PC-3 (cell line): Measurements from ENCODE around the gene YWHAG. TPM values are rescaled to one million over a fixed set of nuclear protein-coding genes. Genes with fewer than 3 reads are reported as not detected.
"Not testable (repeated sequence)": the region's sequence is repeated elsewhere in the genome, so short reads cannot be mapped to it uniquely, and the experiment has no call there.

Source experiments
- ATAC-seq: fragments of 200-7000 bp; cut with Tn5 transposase; 2 replicates; pipeline ENCODE4 v1.9.1; 2020; ENCODE audit warnings: mild to moderate bottlenecking, moderate library complexity
- BruUV-seq: library from RNA; stranded (reverse); fragments of 400-500 nt; replicated peaks from 2 replicates; lab custom pipeline; 2021; lab: Mats Ljungman, UMichigan
- CTCF ChIA-PET: fragments of 300-600 bp; sonication (Branson Sonifier 250); formaldehyde crosslinking; loops from one replicate; lab custom pipeline; 2022; ENCODE audit warnings: antibody characterized with exemption; lab: Charles Lee
- POLR2A ChIA-PET: fragments of 300-600 bp; sonication (Branson Sonifier 250); formaldehyde crosslinking; loops from one replicate; lab custom pipeline; 2022; ENCODE audit warnings: antibody characterized with exemption; ENCODE audit not compliant: unreplicated experiment; lab: Charles Lee
- DNase-seq: peaks from one replicate; pipeline ENCODE4 v3.0.0-alpha.2; 2015
- H2AFZ ChIP-seq: fragments of 300-600 bp; sonication (generic); 2 replicates; pipeline ENCODE4 v1.6.0; 2016; ENCODE audit warnings: antibody characterized with exemption, low read length
- H3F3A ChIP-seq: fragments of 300-600 bp; sonication (generic); one replicate; pipeline ENCODE4 v1.6.0; 2017; ENCODE audit warnings: antibody characterized with exemption, low read length, control low read depth, mild to moderate bottlenecking; ENCODE audit not compliant: unreplicated experiment
- H3K27ac ChIP-seq: fragments of 300-600 bp; sonication (generic); 2 replicates; pipeline ENCODE4 v1.5.1; 2016; ENCODE audit warnings: mild to moderate bottlenecking, low read length
- H3K27me3 ChIP-seq: fragments of 300-600 bp; sonication (generic); 2 replicates; pipeline ENCODE4 v1.6.1; 2016; ENCODE audit warnings: low read length, mixed read lengths
- H3K36me3 ChIP-seq: fragments of 300-600 bp; sonication (generic); 2 replicates; pipeline ENCODE4 v1.6.1; 2016; ENCODE audit warnings: low read depth, mixed run types, low read length, mixed read lengths
- H3K4me1 ChIP-seq: fragments of 300-600 bp; sonication (generic); 2 replicates; pipeline ENCODE4 v1.5.1; 2016; ENCODE audit warnings: low read length; ENCODE audit not compliant: insufficient read depth
- H3K4me2 ChIP-seq: fragments of 300-600 bp; sonication (generic); 2 replicates; pipeline ENCODE4 v1.6.0; 2016; ENCODE audit warnings: low read length
- H3K4me3 ChIP-seq: fragments of 300-600 bp; sonication (generic); 2 replicates; pipeline ENCODE4 v1.5.1; 2016; ENCODE audit warnings: mild to moderate bottlenecking, low read length, mixed read lengths
- H3K79me2 ChIP-seq: fragments of 300-600 bp; sonication (generic); 2 replicates; pipeline ENCODE4 v1.6.1; 2017; ENCODE audit warnings: low read length, mixed read lengths
- H3K9ac ChIP-seq: fragments of 300-600 bp; sonication (generic); 2 replicates; pipeline ENCODE4 v1.6.0; 2016; ENCODE audit warnings: mild to moderate bottlenecking, low read length
- H3K9me2 ChIP-seq: fragments of 300-600 bp; sonication (generic); replicated peaks from 2 replicates; pipeline ENCODE4 v1.6.1; 2016; ENCODE audit warnings: mixed run types, low read length, mixed read lengths
- H3K9me3 ChIP-seq: fragments of 300-600 bp; sonication (generic); 2 replicates; pipeline ENCODE4 v1.6.1; 2016; ENCODE audit warnings: low read length, mixed read lengths
- H4K20me1 ChIP-seq: fragments of 300-600 bp; sonication (generic); 2 replicates; pipeline ENCODE4 v1.6.1; 2016; ENCODE audit warnings: low read length, mixed read lengths
- CTCF ChIP-seq: fragments of 300-600 bp; sonication (generic); conservative IDR thresholded peaks from 2 replicates; pipeline ENCODE4 v1.5.1; 2017; ENCODE audit warnings: antibody characterized with exemption, low read depth, mild to moderate bottlenecking, low read length
- EZH2 ChIP-seq: fragments of 300-600 bp; sonication (generic); IDR thresholded peaks from one replicate; pipeline ENCODE4 v1.6.1; 2017; ENCODE audit warnings: antibody characterized with exemption, mild to moderate bottlenecking, low read length; ENCODE audit not compliant: unreplicated experiment
- EZH2phosphoT487 ChIP-seq: fragments of 300-600 bp; sonication (generic); IDR thresholded peaks from 2 replicates; pipeline ENCODE4 v1.6.1; 2018; ENCODE audit warnings: mild to moderate bottlenecking, antibody characterized with exemption, low read length, borderline replicate concordance
- intact Hi-C: fragments of 100-400 bp; cut with micrococcal nuclease; formaldehyde crosslinking; loops from 2 replicates; pipeline ENCODE4 v1.9.0; 2023
- total RNA-seq: library from RNA; depleted of rRNA; stranded (reverse); fragments of >200 nt; gene quantifications from 2 replicates; pipeline ENCODE4 v1.2.3, GENCODE V29; 2014

Gene YWHAG
- total RNA-seq, 1 experiment from 2014 or later = 42.2 TPM

GRCh38 chr7:76310102-76310957 is 48.5 kb downstream of the YWHAG start:
- Histone ChIP-seq H4K20me1 (no peaks in the 10 kb centered on the region), H3K9me2 (no peaks in the 10 kb centered on the region), H3F3A (no peaks in the 10 kb centered on the region), H3K9ac (no peak overlapping the region), H3K36me3 (no peaks in the 10 kb centered on the region; the same call in 1 of the 2 replicates), H3K27ac (no peak overlapping the region), H3K9me3 (no peaks in the 10 kb centered on the region), H3K27me3 (no peaks in the 10 kb centered on the region), H3K4me2 (no peak overlapping the region), H3K4me3 (no peak overlapping the region), H3K4me1 (peaks cover 3% of the 10 kb centered on the region; the same call in 1 of the 2 replicates), H3K79me2 (no peaks in the 10 kb centered on the region), H2AFZ (no peak overlapping the region)
- intact Hi-C loops = no loop called here
- TF ChIP-seq CTCF (no peak), EZH2 (no peak), EZH2phosphoT487 (no peak)
- no peak for ATAC-seq
- CTCF ChIA-PET = no interaction called here
- DNase-seq = no peak
- BruUV-seq = no TSS peak
- POLR2A ChIA-PET = no interaction called here

- H3K9me3 ChIP-seq, H3F3A ChIP-seq, CTCF ChIA-PET, H2AFZ ChIP-seq, intact Hi-C loops, H3K4me2 ChIP-seq, H3K4me1 ChIP-seq, ATAC-seq, H3K27me3 ChIP-seq, H3K36me3 ChIP-seq, BruUV-seq, DNase-seq, H3K79me2 ChIP-seq, H4K20me1 ChIP-seq, H3K4me3 ChIP-seq, H3K27ac ChIP-seq, H3K9ac ChIP-seq, H3K9me2 ChIP-seq: not testable (repeated sequence)
- POLR2A ChIA-PET = interaction anchor here (0.6 kb wide), 1 partner anchor 289 kb away, joined by 3 read pairs; no protein-coding TSS in a partner anchor
These were observed 49.3 kb downstream of the YWHAG start for GRCh38 chr7:76309341-76310101.

DNA sequence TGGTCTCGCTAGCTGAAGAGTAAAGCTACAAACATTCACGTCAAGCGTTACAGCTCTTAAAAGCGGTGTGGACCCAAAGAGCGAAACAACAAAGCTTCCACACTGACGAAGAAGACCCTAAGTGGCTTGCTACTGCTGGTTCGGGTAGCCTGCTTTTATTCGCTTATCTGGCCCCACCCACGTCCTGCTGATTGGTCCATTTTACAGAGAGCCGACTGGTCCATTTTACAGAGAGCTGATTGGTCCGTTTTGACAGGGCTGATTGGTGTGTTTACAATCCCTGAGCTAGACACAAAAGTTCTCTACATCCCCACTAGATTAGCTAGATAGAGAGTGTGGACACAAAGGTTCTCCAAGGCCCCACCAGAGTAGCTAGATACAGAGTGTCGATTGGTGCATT is 49.9 kb downstream of the YWHAG start:
- H3K9me3 ChIP-seq, H3F3A ChIP-seq, BruUV-seq, H3K4me3 ChIP-seq, DNase-seq, intact Hi-C loops, H3K9ac ChIP-seq, H3K4me2 ChIP-seq, H2AFZ ChIP-seq, H4K20me1 ChIP-seq, H3K4me1 ChIP-seq, H3K27me3 ChIP-seq, H3K27ac ChIP-seq, H3K36me3 ChIP-seq, ATAC-seq, H3K79me2 ChIP-seq, H3K9me2 ChIP-seq: not testable (repeated sequence)
- ChIA-PET CTCF (interaction anchor here (0.7 kb wide), 1 partner anchor 134 kb away, joined by 3 read pairs; no protein-coding TSS in a partner anchor), POLR2A (interaction anchor here (0.6 kb wide), 1 partner anchor 289 kb away, joined by 3 read pairs; no protein-coding TSS in a partner anchor)
